Stimulated activated CD4-positive, alpha-beta T cell treated with anti-CD3 and anti-CD28 coated beads, Interleukin-2, amount 100 ng/mL, for 4 hours (primary cell): ENCODE results near the gene DUS1L.

Source experiments
- DNase-seq: peaks from one replicate; pipeline ENCODE4 v3.0.0-alpha.2; 2020; ENCODE audit warnings: low read depth

DUS1L gene

GRCh38 chr17:82023447-82024241, 42.0 kb downstream of the DUS1L start:
- DNase-seq: no peak

DNA sequence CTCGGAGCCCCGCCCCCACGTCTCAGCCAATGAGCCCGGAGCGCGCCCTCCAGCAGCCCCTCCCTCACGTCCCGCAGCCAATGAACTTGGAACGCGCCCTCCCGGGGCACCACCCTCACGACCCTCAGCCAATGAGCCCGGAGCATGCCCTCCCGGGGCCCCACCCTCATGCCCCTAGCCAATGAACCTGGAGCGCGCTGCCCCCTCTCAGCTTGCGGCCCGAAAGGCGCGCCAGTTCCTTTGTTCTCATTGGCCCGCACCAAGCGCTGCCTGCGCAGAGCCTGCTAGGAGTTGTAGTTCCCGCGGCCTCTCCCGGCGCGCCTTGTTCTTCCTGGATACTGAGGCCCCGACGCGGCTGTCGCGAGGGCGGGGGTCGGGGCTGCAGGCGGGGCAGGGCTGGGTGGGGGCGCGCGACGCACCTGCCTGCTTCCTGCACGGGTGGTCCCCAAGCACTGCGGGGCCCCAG, 42.6 kb downstream of the DUS1L start, which contains the start of gene LRRC45:
LRRC45 (plus strand) TSS at position 325 of the 466 bp plus-strand sequence. CDS start 339 bp downstream, outside the sequence.
- peak; percentile 100 for DNase-seq

GRCh38 chr17:82022310-82022980, 43.2 kb downstream of the DUS1L start, which contains the start of gene CENPX:
CENPX (minus strand) TSS chr17:82022878; CDS start chr17:82022861, 17 bp downstream.
- DNase-seq: no peak

DNA sequence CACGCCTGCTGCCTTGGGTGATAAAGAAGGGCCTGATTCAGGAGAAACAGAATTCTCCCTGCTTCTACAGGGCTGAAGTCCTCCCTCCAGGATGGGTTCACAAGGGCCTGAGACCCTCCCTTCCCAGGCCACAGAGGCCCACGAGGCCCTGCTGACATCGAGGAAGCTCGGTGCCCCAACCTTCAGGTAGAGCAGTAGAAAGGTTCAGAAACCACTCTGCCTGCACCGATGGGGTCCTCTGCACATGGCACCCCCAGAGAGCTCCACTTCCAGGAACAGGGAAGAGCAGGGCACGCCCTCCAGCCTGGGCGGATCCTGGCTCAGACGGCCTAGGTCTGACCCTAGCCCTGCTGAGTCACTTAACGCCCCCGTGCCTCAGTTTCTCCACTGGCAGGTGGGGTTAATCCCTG, 43.7 kb downstream of the DUS1L start:
- DNase-seq: no peak

DNA sequence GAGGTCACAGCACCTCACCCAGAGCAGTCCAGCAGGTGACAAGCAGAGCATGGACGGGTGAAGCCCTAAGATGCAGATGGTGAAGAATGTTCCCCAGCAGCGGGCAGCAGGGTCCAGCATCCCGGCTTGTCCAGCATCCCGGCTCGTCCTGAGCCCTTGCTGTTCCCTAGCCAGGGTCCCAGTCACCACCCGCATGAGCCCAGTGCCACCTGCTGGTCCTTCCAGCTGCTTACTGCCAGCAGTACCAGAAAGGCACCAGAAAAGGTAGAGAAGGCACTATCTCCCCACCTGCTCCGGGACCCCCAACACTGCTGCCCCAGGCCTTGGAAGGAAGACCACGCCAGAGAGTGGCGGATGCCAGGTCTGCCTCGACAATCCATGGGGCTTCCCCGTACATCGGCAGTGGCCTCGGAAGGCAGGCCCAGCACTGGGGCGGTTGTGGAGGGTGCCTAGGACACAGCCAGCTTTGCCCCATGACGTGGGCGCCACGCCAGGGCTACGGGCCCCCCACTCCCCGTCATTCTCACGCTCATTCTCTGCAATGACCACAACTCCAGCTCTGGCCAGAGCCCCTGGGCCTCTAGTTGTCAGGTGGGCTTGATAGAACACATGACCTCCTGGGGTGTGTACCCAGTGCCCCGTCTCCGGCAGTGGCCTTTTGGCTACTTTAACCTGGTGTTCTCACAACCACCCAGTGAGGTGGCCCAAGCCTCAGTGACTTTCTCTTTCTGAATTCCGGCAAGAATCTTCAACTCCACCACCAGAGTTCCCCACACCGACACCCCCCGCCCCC, 44.3 kb downstream of the DUS1L start:
- peak; percentile 37 for DNase-seq

DNA sequence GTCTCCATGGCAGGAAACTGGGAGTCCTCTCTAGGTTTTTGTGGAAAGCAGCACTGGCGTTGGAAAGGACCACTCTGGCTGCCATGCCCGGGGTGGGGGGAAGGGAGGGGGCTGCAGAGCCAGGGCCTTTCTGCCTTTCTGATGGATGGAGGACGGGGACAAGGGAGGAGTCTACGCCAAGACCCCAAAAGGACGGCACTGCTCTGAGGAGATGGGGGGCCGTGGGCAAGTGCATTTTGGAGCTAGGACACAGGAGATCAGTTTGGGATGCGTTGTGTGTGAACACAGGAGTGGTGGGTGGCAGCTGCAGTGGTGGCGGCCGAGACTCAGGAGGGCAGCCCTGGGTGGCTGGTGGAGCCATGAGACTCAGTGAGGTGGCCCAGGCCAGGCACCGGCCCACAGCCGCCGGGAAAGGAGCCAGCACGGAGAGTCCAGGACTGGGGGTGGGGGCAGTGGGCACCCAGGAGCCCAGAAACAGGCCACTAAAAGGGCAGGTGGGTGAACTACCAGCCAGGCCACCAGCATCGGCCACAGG, 45.0 kb downstream of the DUS1L start:
- DNase-seq: no peak

GRCh38 chr17:82019690-82020571, 45.7 kb downstream of the DUS1L start:
- DNase-seq: peak; percentile 43

DNA sequence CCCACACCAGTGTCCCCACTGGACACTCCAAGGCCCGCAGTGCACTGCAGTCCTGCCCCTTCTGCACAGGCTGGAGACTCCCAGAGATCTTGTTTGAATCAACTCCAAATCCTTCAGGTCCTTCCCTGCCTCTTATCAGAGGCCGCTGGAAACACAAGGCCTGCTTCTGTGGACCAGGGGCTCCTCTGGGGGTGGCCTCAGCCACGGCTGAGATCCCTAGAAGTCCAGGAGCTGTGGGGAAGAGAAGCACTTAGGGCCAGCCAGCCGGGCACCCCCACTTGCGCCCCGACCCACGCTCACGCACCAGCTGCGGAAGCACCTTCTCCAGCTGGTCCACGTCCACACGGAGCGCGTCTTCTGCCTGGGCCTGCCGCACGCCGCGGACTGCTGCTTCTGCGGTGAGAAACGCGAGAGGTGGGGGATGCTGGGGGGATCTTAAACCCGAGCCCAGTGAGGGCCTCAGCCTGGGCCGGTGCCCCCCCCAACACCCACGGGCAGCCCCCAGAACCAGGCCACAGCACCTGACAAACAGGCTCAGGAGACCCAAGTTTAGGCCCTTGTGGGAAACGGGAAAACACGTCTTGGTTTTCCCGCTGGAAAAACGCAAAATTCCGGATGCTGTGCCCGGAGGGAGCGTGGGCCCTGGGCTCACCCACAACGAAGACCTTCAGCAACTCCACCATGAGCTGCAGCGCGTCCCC, 46.5 kb downstream of the DUS1L start:
- DNase-seq: no peak

- DNase-seq: no peak
These were observed 47.2 kb downstream of the DUS1L start for GRCh38 chr17:82018152-82018988.

DNA sequence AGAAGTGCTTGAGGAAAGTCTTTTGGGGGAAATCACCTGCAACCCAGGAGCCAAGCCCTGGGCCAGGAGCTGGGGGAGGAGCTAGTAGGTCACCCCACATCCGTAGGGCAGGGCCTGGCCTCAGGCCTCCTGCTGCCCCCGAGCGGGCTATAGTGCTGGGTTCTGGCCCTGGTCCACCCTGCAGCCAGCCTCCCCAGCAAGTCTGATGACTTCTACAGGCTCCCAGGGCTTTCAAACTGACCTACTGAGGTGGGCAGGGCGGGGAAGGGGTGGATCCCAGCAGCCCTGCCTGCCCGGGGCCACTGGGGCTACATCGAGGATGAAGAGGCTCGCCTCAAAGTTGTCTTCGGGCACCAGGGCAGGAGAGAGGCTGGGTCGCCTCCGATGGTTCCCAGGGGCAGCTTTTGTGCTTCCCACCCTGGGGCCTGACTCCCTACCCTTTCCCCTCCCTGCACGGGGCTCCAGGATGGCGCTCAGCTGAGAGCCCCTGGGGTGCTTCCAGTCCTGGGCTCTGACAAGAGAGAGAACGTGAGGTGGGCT, 47.9 kb downstream of the DUS1L start:
- DNase-seq: no peak

DNA sequence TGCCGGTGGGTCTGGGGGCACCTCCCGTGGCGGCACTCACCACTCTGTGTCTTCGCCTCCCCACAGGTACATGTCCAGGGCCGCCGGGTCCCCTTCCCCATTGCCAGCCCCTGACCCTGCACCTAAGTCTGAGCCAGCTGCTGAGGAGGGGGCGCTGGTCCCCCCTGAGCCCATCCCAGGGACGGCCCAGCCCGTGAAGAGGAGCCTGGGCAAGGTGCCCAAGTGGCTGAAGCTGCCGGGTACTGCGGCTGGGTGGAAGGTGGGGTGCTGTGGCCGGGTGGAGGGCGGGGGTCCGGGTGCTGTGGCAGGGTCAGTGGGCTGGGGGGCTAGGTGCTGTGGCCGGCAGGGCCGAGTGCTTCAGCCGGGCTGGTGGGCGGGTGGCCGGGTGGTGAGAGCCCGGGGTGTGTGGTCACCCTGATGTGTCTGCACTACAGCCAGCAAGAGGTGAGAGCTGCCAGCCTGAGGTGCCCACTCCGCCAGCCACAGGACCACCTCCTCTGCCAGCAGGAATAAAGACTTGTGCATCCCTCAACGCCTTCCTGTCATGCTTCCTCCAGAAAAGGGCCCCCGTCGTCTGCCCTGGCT, 48.6 kb downstream of the DUS1L start:
- DNase-seq: no peak

DNA sequence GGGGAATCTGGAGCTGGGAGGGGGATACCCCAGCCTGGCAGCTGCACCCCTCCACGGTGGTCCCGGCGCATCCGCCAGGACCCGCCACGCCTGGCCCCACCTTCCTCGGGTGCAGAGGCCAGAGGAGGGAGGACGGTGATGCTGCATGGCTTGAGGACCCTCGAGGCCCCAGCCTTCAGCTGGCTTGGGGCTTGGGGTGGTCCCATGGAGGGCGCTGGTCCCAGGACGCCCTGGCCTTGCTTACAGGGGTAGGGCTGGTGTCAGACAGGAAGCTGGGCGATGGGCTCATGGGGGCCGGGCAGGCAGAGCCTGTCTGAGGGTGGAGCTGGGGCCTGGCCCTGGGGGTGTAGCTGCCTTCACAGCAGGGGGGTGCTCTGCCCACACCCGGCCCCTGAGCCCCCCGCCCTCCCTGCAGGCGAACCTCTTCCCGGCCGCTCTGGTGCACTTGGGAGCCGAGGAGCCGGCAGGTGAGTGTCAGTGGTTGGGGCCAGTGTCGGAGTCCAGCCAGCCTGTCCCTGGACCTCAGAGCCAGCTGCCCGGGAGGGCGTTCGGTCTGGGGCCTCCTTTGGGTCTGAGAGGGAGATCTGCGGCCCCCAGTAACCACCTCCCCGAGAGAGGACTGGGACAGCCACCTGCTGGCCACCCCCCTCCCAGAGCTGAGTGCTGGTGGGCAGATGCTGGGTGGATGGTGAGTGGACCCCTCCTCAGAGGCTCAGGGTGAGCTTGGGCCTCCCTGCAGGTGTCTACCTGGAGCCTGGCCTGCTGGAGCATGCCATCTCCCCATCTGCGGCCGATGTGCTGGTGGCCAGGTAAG, 49.3 kb downstream of the DUS1L start:
- DNase-seq: no peak

DNA sequence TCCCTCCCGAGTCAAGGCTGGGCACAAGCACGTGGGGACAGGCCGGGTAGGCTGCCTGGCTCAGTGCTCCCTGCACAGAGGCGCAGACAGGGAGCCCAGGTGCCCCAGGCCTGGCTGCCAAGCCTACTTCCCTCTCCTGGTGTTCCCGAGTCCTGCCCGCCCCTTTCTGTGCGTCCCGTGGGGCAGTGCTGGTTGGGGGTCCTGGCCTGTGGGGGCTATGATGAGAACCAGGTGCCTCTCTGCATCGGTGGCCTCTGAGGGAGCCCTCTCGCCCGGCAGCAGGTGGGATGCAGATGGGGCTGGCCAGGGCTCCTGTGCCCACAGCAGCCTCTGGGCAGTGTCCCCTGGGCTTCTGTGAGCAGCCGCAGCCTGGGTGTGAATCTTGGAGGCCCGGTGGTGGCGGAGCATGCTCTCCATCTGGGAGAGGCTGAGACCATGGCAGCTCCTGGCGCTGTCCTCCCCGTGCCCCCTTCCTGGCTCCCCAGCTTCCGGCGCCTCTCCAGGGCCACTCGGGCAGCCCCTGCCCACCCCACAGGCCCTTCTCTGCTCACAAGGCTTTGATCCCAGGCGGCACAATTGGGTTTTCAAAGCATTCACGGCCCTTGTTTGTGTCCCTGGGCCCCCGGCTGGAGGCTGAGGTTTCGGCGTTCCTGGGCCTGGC, 50.2 kb downstream of the DUS1L start:
- DNase-seq: no peak

DNA sequence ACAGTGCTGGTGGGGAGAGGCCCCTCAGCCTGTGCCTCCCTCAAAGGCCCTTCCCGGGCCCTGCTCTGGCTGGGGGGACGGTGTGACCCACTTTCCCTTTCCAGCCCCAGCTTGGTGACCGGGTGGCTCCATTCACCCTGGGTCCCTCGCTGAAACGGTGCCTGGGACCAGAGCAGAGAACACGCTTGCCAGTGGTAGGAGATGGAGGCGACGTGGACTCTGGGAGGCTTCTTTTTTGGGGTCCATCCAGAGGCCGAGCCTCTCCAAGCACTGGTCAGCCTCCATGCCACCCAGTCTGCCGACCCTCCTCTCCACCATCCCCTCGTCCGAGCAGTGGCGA, 50.7 kb downstream of the DUS1L start:
- no peak for DNase-seq

DNA sequence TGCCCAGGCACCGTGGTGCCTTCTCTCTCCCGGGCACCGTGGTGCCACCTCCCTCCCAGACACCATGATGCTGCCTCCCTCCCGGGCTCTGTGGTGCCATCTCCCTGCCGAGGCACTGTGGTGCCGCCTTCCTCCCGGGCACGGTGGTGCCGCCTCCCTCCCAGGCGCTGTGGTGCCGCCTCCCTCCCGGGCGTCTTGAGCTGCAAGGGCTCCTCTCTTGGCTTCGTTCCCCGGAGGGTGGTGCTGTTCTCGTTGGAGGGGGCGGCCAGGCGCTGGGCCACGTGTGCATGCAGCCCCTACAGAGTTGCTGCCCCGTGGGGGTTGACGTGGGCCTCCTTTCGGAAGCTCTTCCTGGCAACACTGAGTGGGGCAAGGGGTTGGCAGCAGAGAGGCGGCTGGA, 51.2 kb downstream of the DUS1L start:
- DNase-seq: no peak

DNA sequence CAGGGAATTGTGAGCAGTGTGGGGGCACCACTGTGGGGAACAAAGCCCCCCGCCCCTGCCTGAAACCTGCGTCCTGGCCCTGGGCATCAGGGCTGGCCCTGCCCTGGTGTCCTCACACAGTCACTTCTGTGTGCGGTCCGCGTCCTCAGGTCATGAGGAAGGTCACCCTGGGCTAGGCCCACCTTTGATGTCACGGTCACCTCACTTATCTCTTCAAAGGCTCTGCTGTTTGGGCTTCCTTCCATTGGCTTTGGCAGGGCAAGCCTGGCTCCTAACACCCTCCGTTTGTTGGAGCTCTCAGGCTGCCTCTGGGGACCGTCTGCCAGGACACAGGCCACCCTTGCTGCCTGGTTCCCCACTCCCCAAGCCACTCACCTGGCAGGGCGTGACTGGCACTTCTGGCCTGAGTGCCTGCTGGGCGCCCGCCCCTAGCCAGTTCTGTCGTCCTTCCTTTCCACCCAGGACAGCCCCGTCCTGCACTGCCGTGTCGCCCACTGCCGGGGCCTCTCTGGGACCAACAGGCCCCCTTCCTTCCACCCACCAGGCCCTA, 51.8 kb downstream of the DUS1L start:
- no peak for DNase-seq

DNA sequence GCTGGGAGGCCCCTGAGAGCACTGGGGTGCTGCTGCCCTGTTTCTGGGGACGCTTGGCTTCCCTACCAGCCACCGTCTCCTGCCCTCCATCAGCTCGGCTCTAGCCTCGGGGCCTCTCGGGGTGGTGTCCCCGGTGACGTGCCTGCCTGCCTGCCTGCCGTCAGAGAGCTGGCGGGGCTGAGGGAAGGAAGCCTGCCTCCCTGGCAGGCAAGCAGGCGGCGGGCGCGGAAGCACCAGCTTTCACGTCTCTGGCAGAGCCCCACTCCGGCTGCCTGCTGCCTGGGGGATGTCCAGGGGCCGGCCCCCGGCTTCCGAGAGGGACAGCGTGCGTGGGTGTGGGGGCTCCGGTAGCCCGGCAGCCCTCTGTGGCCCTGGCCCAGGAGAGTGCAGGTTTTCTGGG, 52.3 kb downstream of the DUS1L start:
- DNase-seq: no peak
